Peyer's patch (tissue), 4 donors: Measurements from ENCODE around the gene CBX4. TPM values are rescaled to one million over a fixed set of nuclear protein-coding genes. Genes with fewer than 3 reads are reported as not detected.

Experiments used
- DNase-seq, 3 donors: peaks; one replicate each; pipeline ENCODE4 v3.0.0-alpha.2; 2017 to 2019
- H3K27ac ChIP-seq, 4 donors: fragments of 200-600 bp; sonication (generic); one replicate each; pipeline ENCODE4 v1.5.1; 2016 to 2019
- H3K27me3 ChIP-seq, 2 donors: fragments of 200-600 bp; sonication (generic); one replicate each; pipeline ENCODE4 v1.5.1; 2019
- H3K36me3 ChIP-seq, 3 donors: fragments of 200-600 bp; sonication (generic); one replicate each; pipeline ENCODE4 v1.5.1; 2016 to 2019
- H3K4me1 ChIP-seq, 4 donors: fragments of 200-600 bp; sonication (generic); one replicate each; pipeline ENCODE4 v1.5.1; 2016 to 2019
- H3K4me3 ChIP-seq, 4 donors: fragments of 200-600 bp; sonication (generic); 1 replicate in 3 of 4; 2 replicates in 1 of 4; pipeline ENCODE4 v1.5.1; 2016 to 2019; ENCODE audit warnings: mild to moderate bottlenecking in 1 of 4
- H3K9me3 ChIP-seq, 4 donors: fragments of 200-600 bp; sonication (generic); one replicate each; pipeline ENCODE4 v1.5.1; 2016 to 2019; ENCODE audit warnings: mild to moderate bottlenecking in 1 of 4
- CTCF ChIP-seq, 6 experiments: fragments of 450-650 bp in 4 of 6; fragments of 200-600 bp in 2 of 6; sonication (generic) in 1 of 6; IDR thresholded peaks; one replicate each; pipeline ENCODE4 v1.5.1; 2017 to 2019; ENCODE audit warnings: antibody characterized with exemption in 6 of 6, mild to moderate bottlenecking in 3 of 6, moderate library complexity in 1 of 6
- POLR2A ChIP-seq, 2 donors: fragments of 450-650 bp; IDR thresholded peaks; one replicate each; pipeline ENCODE4 v1.5.1; 2017; ENCODE audit warnings: antibody characterized with exemption in 2 of 2, mild to moderate bottlenecking in 2 of 2, moderate library complexity in 2 of 2
- total RNA-seq, 4 donors: library from RNA; depleted of rRNA; stranded (reverse); fragments of >200 nt; gene quantifications; one replicate each; pipeline ENCODE4 v1.1.0, GENCODE V29; 2016

The CBX4 gene
- total RNA-seq, 4 donors from 2014 or later, result 4.9 to 19.0 (median 12.3) TPM

- Histone ChIP-seq H3K4me3 (peak overlapping the region in 1 of 4 donors; percentile 33), H3K9me3 (no peaks in the 10 kb centered on the region), H3K36me3 (peaks cover 0 to 4% (median 0%) of the 10 kb centered on the region in 3 donors), H3K4me1 (peaks cover 0 to 31% (median 21%) of the 10 kb centered on the region in 4 donors), H3K27me3 (peaks cover 3 to 45% of the 10 kb centered on the region in 2 donors), H3K27ac (no peak overlapping the region)
- DNase-seq, result no peak
- TF ChIP-seq CTCF (IDR thresholded peaks at IDR 0.05) (no peak), POLR2A (IDR thresholded peaks at IDR 0.05) (no peak)
These were observed 46.8 kb downstream of the CBX4 start for GRCh38 chr17:79792341-79792871.

- DNase-seq, result peak in 1 of 3 donors; percentile 50
- Histone ChIP-seq H3K27me3 (peaks cover 3 to 45% of the 10 kb centered on the region in 2 donors), H3K4me3 (no peak overlapping the region), H3K36me3 (peaks cover 0 to 4% (median 0%) of the 10 kb centered on the region in 3 donors), H3K9me3 (no peaks in the 10 kb centered on the region), H3K27ac (no peak overlapping the region), H3K4me1 (peaks cover 0 to 31% (median 21%) of the 10 kb centered on the region in 4 donors)
- TF ChIP-seq CTCF (IDR thresholded peaks at IDR 0.05), result no peak
- no peak for TF ChIP-seq POLR2A (IDR thresholded peaks at IDR 0.05)
These were observed 47.5 kb downstream of the CBX4 start for GRCh38 chr17:79791735-79792161.

- H3K4me3 ChIP-seq, result no peak overlapping the region
- peaks cover 3 to 45% of the 10 kb centered on the region in 2 donors for H3K27me3 ChIP-seq
- TF ChIP-seq POLR2A (IDR thresholded peaks at IDR 0.05) (no peak), CTCF (IDR thresholded peaks at IDR 0.05) (no peak)
- H3K4me1 ChIP-seq, result peaks cover 0 to 25% (median 17%) of the 10 kb centered on the region in 4 donors
- peak in 1 of 3 donors; percentile 47 for DNase-seq
- no peaks in the 10 kb centered on the region for H3K9me3 ChIP-seq
- H3K36me3 ChIP-seq, result peaks cover 0 to 4% (median 0%) of the 10 kb centered on the region in 3 donors
- H3K27ac ChIP-seq, result no peak overlapping the region
These were observed 48.2 kb downstream of the CBX4 start for GRCh38 chr17:79790805-79791734.

- Histone ChIP-seq H3K27ac (no peak overlapping the region), H3K27me3 (peaks cover 3 to 45% of the 10 kb centered on the region in 2 donors), H3K4me3 (peak overlapping the region in 2 of 4 donors; percentile 10 to 29), H3K9me3 (no peaks in the 10 kb centered on the region), H3K36me3 (peaks cover 0 to 4% (median 0%) of the 10 kb centered on the region in 3 donors), H3K4me1 (peaks cover 0 to 22% (median 13%) of the 10 kb centered on the region in 4 donors)
- peak; percentile 33 to 69 (median 66) for DNase-seq
- TF ChIP-seq POLR2A (IDR thresholded peaks at IDR 0.05) (no peak), CTCF (IDR thresholded peaks at IDR 0.05) (peak; percentile 35 to 85 (median 74))
These were observed 49.1 kb downstream of the CBX4 start for GRCh38 chr17:79789943-79790804.
